Mucosa of stomach (tissue), 1 donor: ENCODE data around the gene GNAI1.

Source experiments
- H3K27me3 ChIP-seq: one replicate; pipeline ENCODE4 v1.7.0; 2013; ENCODE audit warnings: mild to moderate bottlenecking, low read length; ENCODE audit not compliant: control insufficient read depth, insufficient read depth
- H3K36me3 ChIP-seq: one replicate; pipeline ENCODE4 v1.7.0; 2013; ENCODE audit warnings: low read length; ENCODE audit not compliant: control insufficient read depth, insufficient read depth
- H3K4me1 ChIP-seq: one replicate; pipeline ENCODE4 v1.7.0; 2013; ENCODE audit warnings: mild to moderate bottlenecking, low read length; ENCODE audit not compliant: control insufficient read depth, insufficient read depth
- H3K4me3 ChIP-seq: one replicate; pipeline ENCODE4 v1.7.0; 2013; ENCODE audit warnings: low read length
- H3K9ac ChIP-seq: one replicate; pipeline ENCODE4 v1.7.0; 2013; ENCODE audit warnings: mild to moderate bottlenecking, low read length, moderate library complexity
- H3K9me3 ChIP-seq: one replicate; pipeline ENCODE4 v1.7.0; 2013; ENCODE audit warnings: mild to moderate bottlenecking, low read length, moderate library complexity; ENCODE audit not compliant: control insufficient read depth
- donor health status: Pancreatic carcinoma.

GNAI1 gene

DNA sequence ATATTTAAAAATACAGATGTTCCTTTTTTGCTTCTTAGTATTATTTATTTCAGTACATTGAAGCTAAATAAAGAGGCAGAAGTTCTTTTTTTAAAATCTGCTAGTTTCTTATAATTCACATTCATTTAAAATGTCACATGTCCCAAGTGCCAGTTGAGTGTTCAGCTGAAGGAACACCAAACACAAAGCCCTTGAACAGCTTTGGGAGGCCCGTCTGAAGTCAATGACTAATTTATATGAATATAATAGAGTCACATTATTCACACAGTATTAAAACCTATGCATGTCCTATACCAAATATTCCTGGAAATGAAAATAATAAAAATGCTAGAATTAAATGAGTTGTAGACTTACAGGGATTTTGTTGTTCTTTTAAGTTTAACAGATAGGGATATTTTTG lies 70.3 kb downstream of the GNAI1 start:
- Histone ChIP-seq H3K4me1 (no peaks in the 10 kb centered on the region), H3K9ac (no peak overlapping the region), H3K4me3 (no peak overlapping the region), H3K36me3 (no peaks in the 10 kb centered on the region), H3K9me3 (no peaks in the 10 kb centered on the region), H3K27me3 (no peaks in the 10 kb centered on the region)

DNA sequence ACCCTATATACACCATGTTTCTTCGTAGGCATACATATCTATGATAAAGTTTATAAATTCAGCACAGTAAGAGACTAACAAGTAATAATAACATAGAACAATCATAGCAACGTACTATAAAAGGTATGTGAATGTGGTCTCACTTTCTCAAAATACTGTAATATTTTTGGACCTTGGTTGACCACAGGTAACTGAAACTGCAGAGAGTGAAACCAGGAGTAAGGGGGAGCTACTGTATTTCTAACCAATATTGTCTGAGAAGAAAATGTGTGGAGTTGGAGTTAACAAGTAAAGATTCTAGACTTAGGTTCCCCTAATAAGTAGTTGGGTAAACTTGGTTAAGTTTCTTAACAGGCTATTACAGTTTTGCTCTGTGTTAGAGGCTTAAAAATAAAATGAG lies 72.1 kb downstream of the GNAI1 start:
- no peaks in the 10 kb centered on the region for H3K36me3 ChIP-seq
- no peak overlapping the region for H3K4me3 ChIP-seq
- no peaks in the 10 kb centered on the region for H3K27me3 ChIP-seq
- H3K9ac ChIP-seq = no peak overlapping the region
- no peaks in the 10 kb centered on the region for H3K4me1 ChIP-seq
- H3K9me3 ChIP-seq = no peaks in the 10 kb centered on the region

DNA sequence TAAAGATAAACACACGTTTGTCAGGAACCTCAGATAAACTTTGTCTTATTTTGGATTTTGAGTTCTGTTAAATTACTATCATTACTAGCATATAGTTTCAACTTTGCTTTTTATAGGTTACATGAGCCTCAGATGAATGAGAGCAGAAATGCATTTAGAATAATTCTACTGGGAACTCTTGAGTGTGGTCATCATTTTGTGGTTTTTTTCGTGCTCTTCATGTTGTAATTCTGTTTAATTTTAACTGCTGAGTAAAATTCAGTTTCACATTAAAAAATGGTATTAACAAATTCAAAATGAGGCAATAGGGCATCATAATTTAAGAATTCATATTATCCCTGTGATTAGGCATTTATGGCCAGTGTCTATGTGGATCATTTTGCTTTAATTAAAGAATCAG lies 72.9 kb downstream of the GNAI1 start:
- no peaks in the 10 kb centered on the region for H3K27me3 ChIP-seq
- no peaks in the 10 kb centered on the region for H3K36me3 ChIP-seq
- H3K9me3 ChIP-seq = no peaks in the 10 kb centered on the region
- no peak overlapping the region for H3K4me3 ChIP-seq
- H3K4me1 ChIP-seq = no peaks in the 10 kb centered on the region
- H3K9ac ChIP-seq = no peak overlapping the region

DNA sequence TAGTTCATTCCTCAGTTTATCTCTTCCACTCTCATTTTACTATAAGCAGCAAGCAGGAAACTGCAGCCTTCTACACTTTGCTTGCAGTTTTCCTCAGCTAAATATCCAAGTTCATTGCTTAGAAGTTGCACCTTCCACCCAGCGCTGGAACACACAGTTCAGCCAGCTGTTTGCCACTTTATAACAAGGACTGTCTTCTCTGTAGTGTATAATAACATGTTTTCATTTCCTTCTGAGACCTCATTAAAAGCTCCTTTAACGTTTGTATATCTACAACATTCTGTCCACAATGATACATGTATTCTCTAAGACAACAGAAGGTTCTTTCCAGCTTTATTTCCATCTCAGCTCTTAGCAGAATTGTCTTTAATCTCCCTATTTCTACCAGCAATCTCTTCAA lies 74.1 kb downstream of the GNAI1 start:
- Histone ChIP-seq H3K36me3 (no peaks in the 10 kb centered on the region), H3K9me3 (no peaks in the 10 kb centered on the region), H3K27me3 (no peaks in the 10 kb centered on the region), H3K4me1 (no peaks in the 10 kb centered on the region), H3K9ac (no peak overlapping the region), H3K4me3 (no peak overlapping the region)

DNA sequence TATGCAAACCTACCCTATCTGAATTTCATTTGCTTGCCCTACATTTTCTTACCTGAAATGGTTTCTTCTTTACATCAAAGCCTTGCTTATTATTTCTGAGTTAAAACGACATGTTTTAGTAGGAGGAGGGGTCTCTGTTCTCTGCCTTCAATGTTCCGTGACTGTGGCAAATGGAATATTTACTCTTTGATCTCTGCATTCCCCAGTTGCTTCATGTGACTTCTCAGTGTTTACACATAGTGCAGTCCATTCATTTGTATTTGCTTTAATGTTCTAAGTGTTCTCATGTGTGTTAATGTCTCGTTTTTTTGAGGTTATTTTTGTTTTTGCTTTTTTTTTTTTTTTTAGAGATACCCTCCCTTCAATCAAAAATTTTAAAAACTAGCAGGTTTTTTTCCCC lies 75.8 kb downstream of the GNAI1 start:
- Histone ChIP-seq H3K4me3 (no peak overlapping the region), H3K36me3 (no peaks in the 10 kb centered on the region), H3K4me1 (no peaks in the 10 kb centered on the region), H3K9ac (no peak overlapping the region), H3K9me3 (no peaks in the 10 kb centered on the region), H3K27me3 (no peaks in the 10 kb centered on the region)

DNA sequence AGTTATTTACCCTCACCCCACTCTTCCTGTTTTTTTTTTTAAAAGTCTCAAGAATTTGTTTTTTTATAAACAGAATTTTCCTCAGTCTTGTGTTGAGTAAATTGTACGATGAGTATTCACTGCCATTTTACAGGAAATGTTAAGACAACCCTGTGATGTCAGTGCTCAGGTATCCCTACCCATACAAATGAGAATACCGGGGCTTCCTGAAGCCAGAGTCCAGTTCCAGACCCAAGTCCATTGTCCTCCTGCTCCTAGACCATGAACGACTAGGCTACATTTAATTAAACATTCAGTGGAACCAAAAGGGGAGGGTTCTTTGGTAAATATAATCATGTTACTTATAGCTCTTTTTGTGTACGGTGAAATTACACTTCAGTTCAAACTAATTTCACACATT lies 79.2 kb downstream of the GNAI1 start:
- Histone ChIP-seq H3K4me1 (no peaks in the 10 kb centered on the region), H3K36me3 (no peaks in the 10 kb centered on the region), H3K4me3 (no peak overlapping the region), H3K9ac (no peak overlapping the region), H3K9me3 (no peaks in the 10 kb centered on the region), H3K27me3 (no peaks in the 10 kb centered on the region)

DNA sequence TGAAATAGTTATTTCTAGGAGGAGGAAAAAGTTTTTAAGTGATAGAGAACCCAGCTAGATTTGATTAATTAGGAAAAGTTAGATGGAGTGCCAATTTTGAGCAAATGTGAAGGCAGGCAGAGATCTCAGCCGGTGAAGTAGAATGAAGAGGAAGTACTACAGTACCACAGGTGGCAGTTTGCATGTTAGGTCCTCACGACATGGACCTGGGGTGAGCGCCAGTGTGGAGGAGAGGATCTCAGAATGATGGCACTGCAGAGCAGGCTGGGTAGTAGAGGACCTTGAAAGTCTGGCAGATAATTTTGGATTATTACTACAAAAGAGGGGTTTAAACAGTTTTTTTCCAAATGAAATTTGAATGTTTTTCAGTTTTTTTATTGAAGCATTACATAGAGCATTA lies 81.1 kb downstream of the GNAI1 start:
- Histone ChIP-seq H3K9ac (no peak overlapping the region), H3K27me3 (no peaks in the 10 kb centered on the region), H3K9me3 (no peaks in the 10 kb centered on the region), H3K4me1 (no peaks in the 10 kb centered on the region), H3K4me3 (no peak overlapping the region), H3K36me3 (no peaks in the 10 kb centered on the region)

DNA sequence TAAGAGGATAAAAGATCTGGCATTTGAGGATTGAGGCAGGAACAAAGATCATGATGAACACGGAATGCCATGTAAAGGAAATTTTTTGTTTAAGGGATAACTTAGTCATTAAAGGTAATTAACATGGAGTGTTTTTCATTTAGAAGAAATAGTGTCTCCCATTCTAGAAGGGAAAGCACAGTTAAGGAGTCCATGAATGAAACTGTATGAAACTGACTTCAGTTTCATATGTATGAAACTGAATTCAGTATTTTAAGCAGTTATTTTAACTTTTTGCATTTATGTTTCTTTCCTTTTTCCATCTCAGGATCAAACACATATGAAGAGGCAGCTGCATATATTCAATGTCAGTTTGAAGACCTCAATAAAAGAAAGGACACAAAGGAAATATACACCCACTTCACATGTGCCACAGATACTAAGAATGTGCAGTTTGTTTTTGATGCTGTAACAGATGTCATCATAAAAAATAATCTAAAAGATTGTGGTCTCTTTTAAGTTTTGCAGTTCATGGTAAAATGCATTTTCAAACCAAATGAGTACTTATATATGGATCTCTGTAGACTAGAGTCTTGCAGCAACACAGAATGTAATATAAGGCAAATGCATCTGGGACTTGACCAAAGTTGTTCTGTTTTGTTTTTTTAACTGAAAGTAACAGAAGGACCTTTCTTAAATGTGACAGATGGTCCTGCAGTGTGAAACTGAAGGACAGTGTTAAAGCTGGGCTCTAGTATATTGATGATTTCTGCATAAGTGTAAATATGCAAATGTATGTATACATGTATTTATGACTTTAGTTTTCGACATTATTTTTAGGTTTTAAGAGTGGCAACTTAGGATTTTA lies 82.6 kb downstream of the GNAI1 start:
- H3K4me3 ChIP-seq = no peak overlapping the region
- H3K4me1 ChIP-seq = no peaks in the 10 kb centered on the region
- H3K9me3 ChIP-seq = no peaks in the 10 kb centered on the region
- H3K27me3 ChIP-seq = no peaks in the 10 kb centered on the region
- H3K36me3 ChIP-seq = no peaks in the 10 kb centered on the region
- H3K9ac ChIP-seq = no peak overlapping the region

DNA sequence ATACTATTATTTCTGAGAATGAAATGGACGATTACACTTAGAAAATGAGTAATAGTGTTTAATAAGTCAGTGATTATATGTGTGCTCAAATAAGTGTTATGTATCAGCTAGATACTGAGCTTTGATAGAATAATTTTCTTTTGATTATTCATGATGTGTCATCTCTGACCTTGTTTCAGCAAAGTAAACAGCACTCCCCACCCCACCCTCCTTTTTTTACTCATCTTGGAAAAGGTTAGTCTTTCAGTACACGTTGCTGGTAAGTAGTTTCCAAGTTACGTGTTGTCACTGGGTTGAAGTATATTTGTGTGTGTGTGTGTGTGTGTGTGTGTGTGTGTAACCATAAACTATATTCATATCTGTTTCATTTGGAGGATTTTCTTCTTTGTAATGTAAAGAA lies 84.1 kb downstream of the GNAI1 start:
- H3K4me1 ChIP-seq = no peaks in the 10 kb centered on the region

DNA sequence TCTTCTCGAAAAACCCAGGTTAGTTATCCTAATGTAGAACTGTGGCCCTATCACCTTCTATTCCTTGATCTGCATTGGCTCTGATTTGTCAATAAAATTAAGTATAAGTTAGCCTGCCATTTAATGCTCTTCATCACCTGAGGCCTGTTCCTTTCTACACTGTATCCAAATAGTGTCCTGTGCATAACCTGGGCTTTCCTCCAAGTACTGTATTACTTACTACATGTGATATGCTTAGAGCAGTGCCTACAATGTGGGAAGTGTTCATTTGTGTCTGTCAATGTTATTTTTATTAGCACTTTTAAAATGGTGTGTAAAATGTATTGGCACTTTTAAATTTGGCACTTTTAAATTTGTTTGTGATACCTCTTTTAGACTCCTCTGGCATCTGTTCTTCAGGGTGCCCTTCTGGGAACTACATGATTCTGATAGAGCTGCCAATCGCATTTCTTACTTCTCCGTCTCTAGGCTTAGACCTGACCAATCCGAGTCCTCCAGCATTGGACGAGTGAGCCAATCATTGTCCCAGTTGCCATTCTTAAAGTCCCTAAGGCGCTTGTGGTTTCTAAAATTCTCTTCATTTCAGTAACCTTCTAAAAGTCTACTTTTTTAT lies 85.5 kb downstream of the GNAI1 start:
- no peaks in the 10 kb centered on the region for H3K4me1 ChIP-seq

More for the DNA sequence above, 84.1 kb downstream of the GNAI1 start:
- Histone ChIP-seq H3K4me3 (no peak overlapping the region), H3K27me3 (no peaks in the 10 kb centered on the region), H3K9ac (no peak overlapping the region), H3K36me3 (no peaks in the 10 kb centered on the region), H3K9me3 (no peaks in the 10 kb centered on the region)

DNA sequence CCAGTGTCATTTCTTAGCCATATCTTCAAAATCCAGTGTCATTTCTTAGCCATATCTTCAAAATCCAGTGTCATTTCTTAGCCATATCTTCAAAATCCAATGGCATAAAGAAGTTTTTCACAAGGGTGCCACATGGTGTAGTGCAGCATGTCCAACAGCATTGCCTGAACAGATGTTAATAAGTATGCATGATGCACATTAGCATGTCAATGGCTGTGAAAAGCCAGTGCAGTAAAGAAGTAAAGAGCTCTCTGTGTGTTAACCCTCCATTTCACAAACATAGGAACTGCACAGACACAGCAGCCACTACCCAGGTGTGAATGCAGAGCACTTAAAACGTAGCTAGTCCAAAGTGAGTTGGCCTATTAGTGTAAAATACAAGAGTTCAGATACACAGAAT lies 89.8 kb downstream of the GNAI1 start:
- Histone ChIP-seq H3K9me3 (no peaks in the 10 kb centered on the region), H3K9ac (no peak overlapping the region), H3K4me3 (no peak overlapping the region), H3K36me3 (no peaks in the 10 kb centered on the region), H3K27me3 (no peaks in the 10 kb centered on the region), H3K4me1 (no peaks in the 10 kb centered on the region)

More for the DNA sequence above, 85.5 kb downstream of the GNAI1 start:
- no peaks in the 10 kb centered on the region for H3K9me3 ChIP-seq
- H3K36me3 ChIP-seq = no peaks in the 10 kb centered on the region
- no peak overlapping the region for H3K9ac ChIP-seq
- no peaks in the 10 kb centered on the region for H3K27me3 ChIP-seq
- no peak overlapping the region for H3K4me3 ChIP-seq

DNA sequence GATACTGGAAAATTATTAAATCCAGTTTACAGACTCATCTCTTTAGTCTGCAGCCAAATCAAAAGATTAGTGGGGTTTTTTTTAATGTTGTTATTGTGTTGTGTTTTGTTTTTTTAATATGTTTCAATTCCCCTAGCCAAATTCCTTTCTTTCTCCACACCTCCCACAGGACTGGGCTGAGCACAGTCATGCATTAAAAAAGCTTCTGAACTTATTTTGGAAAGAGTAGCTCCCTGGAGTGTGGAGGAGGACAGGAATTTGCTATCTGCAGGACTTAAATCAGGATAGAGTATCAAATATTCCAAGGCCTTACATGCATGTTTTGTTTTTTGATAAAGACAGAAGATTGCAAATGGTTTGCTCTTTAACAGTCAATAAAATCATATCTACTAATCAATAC lies 90.7 kb downstream of the GNAI1 start:
- no peaks in the 10 kb centered on the region for H3K36me3 ChIP-seq
- H3K4me1 ChIP-seq = no peaks in the 10 kb centered on the region
- no peak overlapping the region for H3K9ac ChIP-seq
- no peak overlapping the region for H3K4me3 ChIP-seq
- no peaks in the 10 kb centered on the region for H3K27me3 ChIP-seq
- no peaks in the 10 kb centered on the region for H3K9me3 ChIP-seq
